SK-N-DZ (cell line): ENCODE measurements around the gene TP73.
A peak's percentile ranks its signal among the peaks of the same experiment; 100 is the strongest.

Source experiments
- DNase-seq: peaks from one replicate; pipeline ENCODE4 v3.0.0-alpha.2; 2015; ENCODE audit warnings: low spot score

TP73 gene

DNA sequence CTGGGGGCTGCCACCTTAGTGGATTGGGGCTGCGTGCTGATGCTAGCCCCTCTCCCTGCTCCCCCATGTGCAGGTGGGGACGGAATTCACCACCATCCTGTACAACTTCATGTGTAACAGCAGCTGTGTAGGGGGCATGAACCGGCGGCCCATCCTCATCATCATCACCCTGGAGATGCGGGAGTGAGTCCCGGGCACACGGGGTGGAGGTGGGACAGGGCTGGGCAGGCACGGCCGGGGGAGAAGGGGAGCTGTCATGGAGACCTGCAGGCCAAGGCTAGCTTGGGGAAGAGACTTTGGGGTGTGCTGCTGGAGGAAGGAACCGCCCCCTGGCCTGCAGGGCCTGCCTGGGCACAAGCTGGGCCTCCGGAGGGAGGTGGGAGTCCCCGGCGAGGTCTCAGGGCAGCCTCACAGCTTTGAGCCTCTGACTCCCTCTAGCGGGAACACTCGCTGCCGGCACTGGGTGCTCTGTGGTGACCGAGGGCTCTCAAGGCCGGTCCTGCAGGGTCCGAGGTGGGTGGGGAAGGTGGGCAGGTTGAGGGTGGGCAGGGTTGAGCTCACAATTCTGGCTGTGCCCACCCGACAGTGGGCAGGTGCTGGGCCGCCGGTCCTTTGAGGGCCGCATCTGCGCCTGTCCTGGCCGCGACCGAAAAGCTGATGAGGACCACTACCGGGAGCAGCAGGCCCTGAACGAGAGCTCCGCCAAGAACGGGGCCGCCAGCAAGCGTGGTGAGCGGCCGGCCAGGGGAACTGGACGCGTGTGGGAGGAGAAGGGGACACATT, 74.9 kb downstream of the TP73 start:
- peak; percentile 45 for DNase-seq

DNA sequence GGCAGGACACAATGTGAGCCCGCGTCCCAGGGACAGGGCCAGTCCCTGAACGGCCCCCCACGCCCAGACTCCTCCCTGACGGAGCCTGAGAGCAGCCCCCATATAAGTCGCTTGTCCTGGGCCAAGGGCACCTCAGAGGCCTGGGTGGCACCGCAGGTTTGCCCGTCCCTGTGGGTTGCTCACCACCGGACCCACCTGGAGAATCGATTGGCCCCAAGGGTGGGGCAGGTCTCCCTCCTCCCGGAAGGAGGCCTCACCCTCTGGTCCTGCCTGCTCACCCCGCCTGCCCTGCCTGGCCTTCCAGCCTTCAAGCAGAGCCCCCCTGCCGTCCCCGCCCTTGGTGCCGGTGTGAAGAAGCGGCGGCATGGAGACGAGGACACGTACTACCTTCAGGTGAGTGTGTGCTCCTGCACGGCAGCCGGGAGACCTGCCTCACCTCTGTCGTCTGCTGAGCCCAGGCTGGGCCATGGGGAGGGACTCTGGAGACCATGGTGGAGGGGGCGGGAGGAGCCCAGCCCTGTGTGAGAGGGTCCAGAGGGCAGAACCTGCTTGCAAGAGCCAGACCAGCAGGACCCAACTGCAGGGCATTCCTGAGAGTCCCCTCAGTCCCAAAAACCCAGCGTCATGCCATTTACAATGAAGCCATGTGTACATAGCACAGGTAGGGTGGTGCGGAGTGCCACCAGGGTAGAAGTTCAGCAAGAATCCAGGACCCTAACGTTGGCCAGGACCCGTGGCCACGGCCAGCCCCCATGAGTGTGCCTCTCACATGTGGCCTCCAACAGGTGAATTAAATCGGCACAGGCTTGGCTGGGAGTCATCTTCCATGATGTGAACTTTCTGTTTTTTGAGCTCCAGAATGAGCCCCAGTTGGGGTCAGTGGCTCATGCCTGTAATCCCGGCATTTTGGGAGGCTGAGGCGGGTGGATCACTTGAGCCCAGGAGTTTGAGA, 75.8 kb downstream of the TP73 start:
- DNase-seq: no peak

DNA sequence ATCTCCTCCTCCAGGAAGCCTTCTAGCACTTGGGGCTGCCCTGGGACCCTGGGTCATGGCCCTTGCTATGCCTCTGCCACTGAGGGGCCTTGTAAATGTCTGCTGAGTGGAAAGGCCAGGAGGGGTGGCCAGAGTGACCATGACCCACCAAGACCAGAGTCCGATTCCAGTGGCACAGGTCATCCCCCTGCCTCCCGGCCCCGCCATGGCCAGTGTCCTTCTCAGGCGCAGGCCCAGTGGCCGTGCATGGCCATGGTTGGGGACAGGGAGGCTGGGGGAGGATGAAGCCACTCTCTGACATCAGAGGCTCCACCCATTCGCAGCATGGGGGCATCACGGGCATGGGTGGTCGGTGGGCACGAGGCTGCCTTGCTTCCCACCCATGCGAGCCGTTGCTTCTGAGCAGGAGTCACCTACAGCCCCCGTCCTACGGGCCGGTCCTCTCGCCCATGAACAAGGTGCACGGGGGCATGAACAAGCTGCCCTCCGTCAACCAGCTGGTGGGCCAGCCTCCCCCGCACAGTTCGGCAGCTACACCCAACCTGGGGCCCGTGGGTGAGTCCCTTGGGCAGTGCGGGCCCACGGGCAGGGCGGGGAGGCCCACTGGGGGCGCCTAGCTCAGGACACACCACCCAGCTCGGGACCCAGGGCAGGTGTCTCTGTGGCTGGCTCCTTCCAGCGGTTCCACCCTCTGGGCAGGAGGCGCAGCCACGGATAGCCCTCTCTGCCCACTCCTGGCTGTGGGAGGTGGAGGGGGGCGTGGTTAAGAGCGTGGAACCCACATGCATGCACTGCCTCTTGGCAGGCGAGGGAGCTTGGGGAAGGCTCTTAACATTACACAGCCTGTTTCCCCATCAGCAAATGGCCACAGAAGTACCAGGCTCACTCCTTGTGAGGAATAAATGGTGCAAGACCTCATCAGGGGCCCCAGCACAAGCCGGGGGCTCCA, 77.6 kb downstream of the TP73 start:
- DNase-seq: no peak

DNA sequence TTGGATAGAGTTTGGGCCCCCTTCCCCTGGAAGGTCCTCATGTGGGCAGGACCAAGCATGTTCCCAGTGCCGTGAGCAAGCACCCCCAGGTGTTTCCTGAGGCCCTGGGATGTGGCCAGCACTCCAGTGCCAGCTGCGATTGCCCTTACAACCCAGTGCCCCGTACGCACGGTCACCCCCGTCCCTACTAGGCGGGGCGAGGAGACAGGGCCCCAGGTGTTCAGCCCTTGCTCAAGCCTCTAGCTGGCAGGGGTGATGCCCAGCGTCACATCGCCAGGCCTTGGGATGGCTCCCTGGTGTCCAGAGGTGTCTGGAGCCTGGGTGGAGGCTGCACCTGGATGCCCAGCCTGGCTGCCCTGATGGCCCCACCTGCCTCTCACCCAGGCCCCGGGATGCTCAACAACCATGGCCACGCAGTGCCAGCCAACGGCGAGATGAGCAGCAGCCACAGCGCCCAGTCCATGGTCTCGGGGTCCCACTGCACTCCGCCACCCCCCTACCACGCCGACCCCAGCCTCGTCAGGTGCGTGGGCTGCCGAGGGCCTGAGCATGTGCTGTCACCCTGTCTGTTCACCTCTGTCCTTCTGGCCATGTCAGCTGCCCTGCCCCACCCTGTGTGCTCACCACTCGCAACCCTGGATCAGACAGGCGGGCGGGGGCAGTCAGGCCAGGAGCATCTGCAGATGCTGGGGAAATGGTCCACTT, 78.4 kb downstream of the TP73 start:
- DNase-seq: no peak

DNA sequence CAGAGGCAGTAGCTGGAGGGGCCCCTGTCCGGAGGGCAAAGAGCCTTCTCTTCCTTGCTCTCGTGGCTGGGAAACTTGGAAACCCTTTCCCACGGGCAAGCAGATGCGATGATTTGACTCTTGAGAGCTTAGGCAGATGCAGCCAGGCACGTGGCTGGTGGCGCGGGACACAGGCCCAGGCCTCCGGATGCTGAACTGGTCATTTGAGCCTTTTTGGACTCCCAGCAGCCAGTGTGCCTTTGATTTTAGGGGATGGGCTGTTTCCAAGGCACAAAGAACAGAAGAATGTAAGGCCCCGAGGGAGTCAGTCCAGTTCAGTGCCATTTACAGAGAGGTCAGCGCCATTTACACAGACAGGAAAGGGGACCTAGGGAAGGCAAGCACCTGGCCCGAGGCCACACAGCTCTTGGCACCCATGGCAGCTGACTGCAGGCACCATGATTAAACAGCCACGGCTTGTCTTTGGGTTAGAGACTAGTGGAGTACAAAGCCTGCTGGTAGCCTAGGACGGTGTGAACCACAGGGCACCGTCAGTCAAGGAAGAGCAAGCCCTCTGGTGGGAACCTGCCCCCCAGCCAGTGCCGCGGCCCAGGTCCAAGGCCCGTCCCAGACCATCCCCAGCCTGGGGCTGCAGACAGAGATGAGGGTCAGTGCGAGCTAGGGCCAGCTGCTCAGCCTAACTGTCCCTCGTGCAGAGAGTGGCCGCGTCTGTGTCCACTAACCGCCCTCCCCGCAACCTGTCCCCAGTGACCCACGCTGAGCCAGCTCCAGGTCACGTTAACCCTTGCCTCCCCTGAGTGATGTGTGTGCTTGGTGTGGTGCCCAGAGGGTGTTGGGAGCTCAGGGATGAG, 79.5 kb downstream of the TP73 start:
- no peak for DNase-seq

DNA sequence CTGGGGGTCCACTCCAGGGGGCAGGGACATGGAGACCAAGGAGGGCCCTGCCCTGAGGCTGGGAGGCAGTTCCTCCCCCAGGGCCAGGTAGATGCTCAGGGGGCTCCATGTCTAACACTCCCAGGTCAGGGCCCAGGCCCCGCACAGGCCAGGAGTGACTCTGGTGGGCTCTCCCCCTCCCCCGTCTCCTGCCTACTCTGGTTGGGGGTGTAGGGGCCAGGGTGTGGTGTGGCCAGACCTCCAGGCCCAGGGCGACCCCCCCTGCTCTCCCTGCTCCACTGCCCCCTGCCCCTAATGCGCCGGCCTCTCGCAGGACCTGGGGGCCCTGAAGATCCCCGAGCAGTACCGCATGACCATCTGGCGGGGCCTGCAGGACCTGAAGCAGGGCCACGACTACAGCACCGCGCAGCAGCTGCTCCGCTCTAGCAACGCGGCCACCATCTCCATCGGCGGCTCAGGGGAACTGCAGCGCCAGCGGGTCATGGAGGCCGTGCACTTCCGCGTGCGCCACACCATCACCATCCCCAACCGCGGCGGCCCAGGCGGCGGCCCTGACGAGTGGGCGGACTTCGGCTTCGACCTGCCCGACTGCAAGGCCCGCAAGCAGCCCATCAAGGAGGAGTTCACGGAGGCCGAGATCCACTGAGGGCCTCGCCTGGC, 80.2 kb downstream of the TP73 start:
- DNase-seq: peak; percentile 35

DNA sequence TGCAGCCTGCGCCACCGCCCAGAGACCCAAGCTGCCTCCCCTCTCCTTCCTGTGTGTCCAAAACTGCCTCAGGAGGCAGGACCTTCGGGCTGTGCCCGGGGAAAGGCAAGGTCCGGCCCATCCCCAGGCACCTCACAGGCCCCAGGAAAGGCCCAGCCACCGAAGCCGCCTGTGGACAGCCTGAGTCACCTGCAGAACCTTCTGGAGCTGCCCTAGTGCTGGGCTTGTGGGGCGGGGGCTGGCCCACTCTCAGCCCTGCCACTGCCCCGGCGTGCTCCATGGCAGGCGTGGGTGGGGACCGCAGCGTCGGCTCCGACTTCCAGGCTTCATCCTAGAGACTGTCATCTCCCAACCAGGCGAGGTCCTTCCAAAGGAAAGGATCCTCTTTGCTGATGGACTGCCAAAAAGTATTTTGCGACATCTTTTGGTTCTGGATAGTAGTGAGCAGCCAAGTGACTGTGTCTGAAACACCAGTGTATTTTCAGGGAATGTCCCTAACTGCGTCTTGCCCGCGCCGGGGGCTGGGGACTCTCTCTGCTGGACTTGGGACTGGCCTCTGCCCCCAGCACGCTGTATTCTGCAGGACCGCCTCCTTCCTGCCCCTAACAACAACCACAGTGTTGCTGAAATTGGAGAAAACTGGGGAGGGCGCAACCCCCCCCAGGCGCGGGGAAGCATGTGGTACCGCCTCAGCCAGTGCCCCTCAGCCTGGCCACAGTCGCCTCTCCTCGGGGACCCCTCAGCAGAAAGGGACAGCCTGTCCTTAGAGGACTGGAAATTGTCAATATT, 81.0 kb downstream of the TP73 start:
- DNase-seq: no peak

DNA sequence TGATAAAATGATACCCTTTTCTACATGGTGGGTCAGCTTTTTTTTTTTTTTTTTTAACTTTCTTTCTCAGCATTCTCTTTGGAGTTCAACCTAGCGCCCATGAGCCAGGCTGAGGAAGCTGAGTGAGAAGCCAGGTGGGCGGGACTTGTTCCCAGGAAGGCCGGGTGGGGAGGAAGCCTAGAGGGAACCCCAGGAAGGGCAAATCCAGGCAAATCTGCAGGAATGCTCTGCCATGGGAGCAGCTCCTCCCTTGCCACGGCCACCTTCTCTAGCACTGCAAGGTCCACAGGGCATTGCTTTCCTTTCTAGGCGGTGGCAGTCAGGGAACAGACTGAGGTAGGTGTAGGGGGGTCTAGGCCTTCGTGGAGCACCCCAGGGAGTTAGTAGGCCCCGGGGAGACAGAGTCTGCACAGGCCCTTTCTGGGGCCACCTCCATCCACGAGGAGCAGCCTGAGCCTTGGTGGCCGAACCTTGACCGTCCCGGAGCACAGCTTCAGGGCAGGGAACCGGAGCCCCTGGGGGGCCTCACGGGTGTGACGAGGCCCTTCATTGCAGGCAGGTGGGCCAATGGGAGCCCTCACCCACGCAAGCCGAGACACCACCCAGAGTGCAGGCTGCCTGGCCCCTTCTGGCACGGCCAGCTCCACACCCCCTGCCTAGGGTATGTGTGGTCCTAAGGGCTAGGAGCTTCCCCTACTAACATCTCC, 81.7 kb downstream of the TP73 start:
- no peak for DNase-seq

- no peak for DNase-seq
These were observed 82.3 kb downstream of the TP73 start for GRCh38 chr1:3734602-3735001.

DNA sequence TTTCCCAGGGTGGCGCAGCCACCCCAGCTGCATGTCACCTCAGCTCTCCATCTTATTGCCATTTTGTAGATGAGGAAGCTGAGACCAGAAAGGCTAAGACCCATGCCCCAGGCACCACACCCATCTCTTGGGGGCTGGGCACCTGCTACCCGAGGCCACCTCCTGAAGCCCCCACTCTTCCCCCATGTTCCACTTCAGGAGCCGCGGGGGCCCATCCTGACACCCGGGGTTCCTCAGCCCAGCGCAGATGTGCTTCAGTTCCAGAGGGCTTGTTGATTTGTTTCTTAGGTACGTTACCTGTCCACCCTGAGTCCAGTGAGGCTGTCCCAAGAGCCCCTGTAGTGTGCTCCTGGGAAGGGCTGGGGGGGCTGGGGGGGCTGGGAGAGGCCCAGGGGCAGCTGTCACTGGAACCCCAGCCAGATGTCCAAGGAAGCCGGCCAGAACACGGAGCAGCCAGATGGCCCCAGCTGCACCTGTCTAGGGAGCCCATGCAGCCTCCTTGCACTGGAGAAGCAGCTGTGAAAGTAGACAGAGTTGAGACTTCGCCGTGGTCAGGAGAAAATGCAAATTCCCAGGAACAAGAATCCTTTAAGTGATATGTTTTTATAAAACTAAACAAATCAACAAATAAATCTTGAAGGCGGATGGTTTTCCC, 82.8 kb downstream of the TP73 start:
- no peak for DNase-seq

DNA sequence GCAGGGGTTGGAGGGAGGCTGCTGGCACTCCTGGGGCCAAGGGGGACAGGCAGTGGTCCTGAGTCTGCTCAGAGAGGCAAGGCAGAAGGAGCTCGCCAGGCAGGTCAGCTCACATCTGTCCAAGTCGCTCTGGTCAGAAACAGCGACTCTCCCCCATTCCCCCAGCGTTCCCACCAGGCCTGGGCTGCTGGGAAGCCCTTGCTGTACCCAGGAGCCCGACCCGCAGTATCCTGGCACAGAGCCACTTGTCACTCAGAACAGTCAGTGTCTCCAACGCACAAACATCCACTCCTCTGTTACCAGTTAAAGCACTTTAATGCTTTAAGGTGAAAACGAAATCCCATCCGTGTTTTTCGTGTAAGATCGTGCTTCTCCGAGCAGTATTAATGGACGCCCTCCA, 83.4 kb downstream of the TP73 start:
- no peak for DNase-seq

DNA sequence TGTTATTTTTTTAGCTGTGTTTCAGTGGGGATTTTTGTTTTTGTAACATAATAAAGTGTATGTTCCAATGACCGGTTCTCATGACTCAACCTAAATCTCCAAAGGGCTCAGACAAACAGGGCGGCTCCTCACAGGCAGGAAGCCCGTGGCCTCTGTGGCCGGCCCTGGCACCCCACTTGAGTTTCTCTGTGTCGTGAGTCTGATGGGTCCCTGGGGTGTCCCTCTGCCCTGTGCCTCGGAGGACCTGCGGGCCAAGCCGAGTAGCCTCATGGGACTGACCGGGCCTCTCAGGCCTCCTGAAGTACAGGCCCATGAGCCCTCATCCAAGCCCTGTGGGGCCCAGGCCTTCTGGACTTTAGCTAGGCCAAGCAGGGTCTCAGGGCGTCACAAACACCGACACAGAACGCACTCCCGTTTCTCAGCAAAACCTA, 83.8 kb downstream of the TP73 start:
- DNase-seq: no peak

DNA sequence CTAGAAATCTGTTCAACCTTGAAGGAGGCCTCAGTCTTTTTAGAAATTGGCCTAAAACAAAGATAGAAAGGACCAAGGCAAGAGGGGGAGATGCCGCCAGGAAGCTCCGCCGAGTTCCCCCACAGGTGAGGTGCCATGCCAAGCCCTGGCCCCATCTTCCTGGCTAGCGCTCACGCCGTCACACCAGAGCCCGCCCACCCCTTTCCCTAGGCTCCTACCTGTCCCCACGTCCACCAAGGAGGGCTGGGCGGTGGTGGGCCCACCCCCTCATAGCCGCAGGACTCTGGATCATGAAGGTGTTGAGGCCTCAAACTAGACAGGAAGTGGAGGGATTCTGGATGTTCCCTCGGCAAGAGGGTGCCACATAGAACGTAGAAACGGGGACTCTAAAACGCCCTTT, 84.4 kb downstream of the TP73 start:
- no peak for DNase-seq

GRCh38 chr1:3738943-3739342, 86.6 kb downstream of the TP73 start:
- no peak for DNase-seq

DNA sequence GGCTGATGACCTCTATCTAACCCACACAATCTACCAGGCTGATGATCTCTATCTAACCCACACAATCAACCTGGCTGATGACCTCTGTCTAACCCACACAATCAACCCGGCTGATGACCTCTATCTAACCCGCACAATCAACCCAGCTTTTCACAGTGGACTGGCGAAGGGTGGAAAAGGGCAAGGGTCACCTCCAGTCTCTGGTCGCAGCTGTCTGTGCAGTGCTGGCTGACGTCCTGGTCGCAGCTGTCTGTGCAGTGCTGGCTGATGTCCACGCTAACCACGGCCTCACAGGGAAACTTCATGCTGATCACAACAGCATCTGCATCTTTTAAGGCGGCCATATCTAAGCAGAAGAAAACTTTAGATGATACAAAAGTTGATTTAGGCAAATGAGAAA, 87.7 kb downstream of the TP73 start:
- DNase-seq: no peak

GRCh38 chr1:3740752-3741151, 88.4 kb downstream of the TP73 start:
- no peak for DNase-seq
